Sigmoid colon (tissue), 4 donors: ENCODE results near the gene HDDC3.

Source experiments
- EP300 ChIP-seq, 4 donors: sonication (generic); formaldehyde crosslinking; IDR thresholded peaks; one replicate each; pipeline ENCODE4 v1.6.1; 2017; ENCODE audit warnings: antibody characterized with exemption in 4 of 4
- POLR2A ChIP-seq, 2 donors: fragments of 450-650 bp; IDR thresholded peaks; one replicate each; pipeline ENCODE4 v1.6.1; 2016; ENCODE audit warnings: antibody characterized with exemption in 2 of 2, mild to moderate bottlenecking in 2 of 2, moderate library complexity in 2 of 2
- POLR2AphosphoS5 ChIP-seq, 4 donors: sonication (generic); formaldehyde crosslinking; IDR thresholded peaks; one replicate each; pipeline ENCODE4 v1.6.1; 2017; ENCODE audit warnings: antibody characterized with exemption in 4 of 4
- TF ChIP-seq, protein P1 (sequence below), 4 experiments: fragments of 450-650 bp in 3 of 4; fragments of 200-600 bp in 1 of 4; IDR thresholded peaks; one replicate each; pipeline ENCODE4 v1.5.1; 2016 to 2019; ENCODE audit warnings: antibody characterized with exemption in 4 of 4, mild to moderate bottlenecking in 3 of 4, moderate library complexity in 2 of 4

- TF ChIP-seq, protein P1, sequence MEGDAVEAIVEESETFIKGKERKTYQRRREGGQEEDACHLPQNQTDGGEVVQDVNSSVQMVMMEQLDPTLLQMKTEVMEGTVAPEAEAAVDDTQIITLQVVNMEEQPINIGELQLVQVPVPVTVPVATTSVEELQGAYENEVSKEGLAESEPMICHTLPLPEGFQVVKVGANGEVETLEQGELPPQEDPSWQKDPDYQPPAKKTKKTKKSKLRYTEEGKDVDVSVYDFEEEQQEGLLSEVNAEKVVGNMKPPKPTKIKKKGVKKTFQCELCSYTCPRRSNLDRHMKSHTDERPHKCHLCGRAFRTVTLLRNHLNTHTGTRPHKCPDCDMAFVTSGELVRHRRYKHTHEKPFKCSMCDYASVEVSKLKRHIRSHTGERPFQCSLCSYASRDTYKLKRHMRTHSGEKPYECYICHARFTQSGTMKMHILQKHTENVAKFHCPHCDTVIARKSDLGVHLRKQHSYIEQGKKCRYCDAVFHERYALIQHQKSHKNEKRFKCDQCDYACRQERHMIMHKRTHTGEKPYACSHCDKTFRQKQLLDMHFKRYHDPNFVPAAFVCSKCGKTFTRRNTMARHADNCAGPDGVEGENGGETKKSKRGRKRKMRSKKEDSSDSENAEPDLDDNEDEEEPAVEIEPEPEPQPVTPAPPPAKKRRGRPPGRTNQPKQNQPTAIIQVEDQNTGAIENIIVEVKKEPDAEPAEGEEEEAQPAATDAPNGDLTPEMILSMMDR (IDR thresholded peaks at IDR 0.05), result no peak
- TF ChIP-seq EP300 (IDR thresholded peaks at IDR 0.05) (no peak), POLR2A (IDR thresholded peaks at IDR 0.05) (no peak), POLR2AphosphoS5 (IDR thresholded peaks at IDR 0.05) (no peak)
These were observed 48.8 kb downstream of the HDDC3 start for GRCh38 chr15:90883526-90883975.
